Neural cell (in vitro differentiated cells): ENCODE data around the gene RAI1. TPM values are rescaled to one million over a fixed set of nuclear protein-coding genes. Genes with fewer than 3 reads are reported as not detected.
A peak's percentile ranks its signal among the peaks of the same experiment; 100 is the strongest.

ENCODE experiments used
- H2AFZ ChIP-seq: fragments of 200-600, 300-800 bp; sonication (generic), shearing (Covaris generic); 2 replicates; pipeline ENCODE4 v1.6.0; 2014; ENCODE audit warnings: low read depth, mild to moderate bottlenecking, antibody characterized with exemption, low read length, moderate library complexity
- H3F3A ChIP-seq: fragments of 200-600 bp; shearing (Covaris generic); 2 replicates; pipeline ENCODE4 v1.6.1; 2016; ENCODE audit warnings: mild to moderate bottlenecking, moderate library complexity, mixed read lengths, antibody characterized with exemption, low read length; ENCODE audit not compliant: insufficient read depth, poor library complexity, severe bottlenecking
- H3K27ac ChIP-seq: fragments of 200-600, 300-800 bp; sonication (generic), shearing (Covaris generic); 2 replicates; pipeline ENCODE4 v1.5.1; 2014; ENCODE audit warnings: mild to moderate bottlenecking, low read length, moderate library complexity
- H3K27me3 ChIP-seq: fragments of 300-800, 200-600 bp; sonication (generic), shearing (Covaris generic); 2 replicates; pipeline ENCODE4 v1.6.0; 2014; ENCODE audit warnings: mild to moderate bottlenecking, low read depth, low read length, moderate library complexity; ENCODE audit not compliant: insufficient read depth
- H3K36me3 ChIP-seq: fragments of 300-800, 200-600 bp; sonication (generic), shearing (Covaris generic); 2 replicates; pipeline ENCODE4 v1.5.1; 2014; ENCODE audit warnings: mild to moderate bottlenecking, antibody characterized with exemption, low read length, moderate library complexity; ENCODE audit not compliant: insufficient read depth
- H3K4me2 ChIP-seq: fragments of 300-800, 200-600 bp; sonication (generic), shearing (Covaris generic); 2 replicates; pipeline ENCODE4 v1.6.0; 2014; ENCODE audit warnings: mild to moderate bottlenecking, low read length
- H3K4me3 ChIP-seq: fragments of 300-800, 200-600 bp; sonication (generic), shearing (Covaris generic); 2 replicates; pipeline ENCODE4 v1.5.1; 2014; ENCODE audit warnings: mild to moderate bottlenecking, low read length, moderate library complexity
- H3K79me2 ChIP-seq: fragments of 200-600 bp; shearing (Covaris generic); replicated peaks from 2 replicates; pipeline ENCODE4 v1.6.0; 2014; ENCODE audit warnings: mild to moderate bottlenecking, low read length, moderate library complexity; ENCODE audit not compliant: insufficient read depth
- H3K9ac ChIP-seq: fragments of 300-800, 200-600 bp; sonication (generic), shearing (Covaris generic); 2 replicates; pipeline ENCODE4 v1.6.1; 2016; ENCODE audit warnings: mild to moderate bottlenecking, low read length, mixed read lengths
- H3K9me2 ChIP-seq: fragments of 200-600 bp; shearing (Covaris generic); 2 replicates; pipeline ENCODE4 v1.6.1; 2016; ENCODE audit warnings: mild to moderate bottlenecking, low read length, mixed read lengths; ENCODE audit not compliant: insufficient read depth
- H3K9me3 ChIP-seq: fragments of 200-600, 300-800 bp; sonication (generic), shearing (Covaris generic); 2 replicates; pipeline ENCODE4 v1.6.1; 2016; ENCODE audit warnings: mild to moderate bottlenecking, mixed run types, low read length, moderate library complexity, mixed read lengths
- H4K20me1 ChIP-seq: fragments of 200-600 bp; shearing (Covaris generic); 2 replicates; pipeline ENCODE4 v1.6.1; 2016; ENCODE audit warnings: mild to moderate bottlenecking, mixed run types; ENCODE audit not compliant: insufficient read depth
- EP300 ChIP-seq: fragments of 450-650 bp; conservative IDR thresholded peaks from 2 replicates; pipeline ENCODE4 v1.6.1; 2014; ENCODE audit warnings: antibody characterized with exemption, mild to moderate bottlenecking, moderate library complexity; ENCODE audit not compliant: poor library complexity, severe bottlenecking
- EZH2 ChIP-seq: fragments of 200-600, 300-800 bp; shearing (Covaris generic), sonication (generic); IDR thresholded peaks from 2 replicates; pipeline ENCODE4 v1.6.1; 2014; ENCODE audit warnings: antibody characterized with exemption, low read length, borderline replicate concordance, mild to moderate bottlenecking; ENCODE audit not compliant: insufficient read depth, poor library complexity, severe bottlenecking
- MXI1 ChIP-seq: fragments of 450-650 bp; conservative IDR thresholded peaks from 2 replicates; pipeline ENCODE4 v1.6.1; 2014; ENCODE audit warnings: antibody characterized with exemption, mild to moderate bottlenecking; ENCODE audit not compliant: poor library complexity, severe bottlenecking
- POLR2AphosphoS5 ChIP-seq: IDR thresholded peaks from 2 replicates; pipeline ENCODE4 v1.6.1; 2012
- RAD21 ChIP-seq: fragments of 450-650 bp; conservative IDR thresholded peaks from 2 replicates; pipeline ENCODE4 v1.6.1; 2014; ENCODE audit warnings: antibody characterized with exemption, mild to moderate bottlenecking, moderate library complexity
- SMC3 ChIP-seq: fragments of 450-650 bp; conservative IDR thresholded peaks from 2 replicates; pipeline ENCODE4 v1.6.1; 2014; ENCODE audit warnings: antibody characterized with exemption, mild to moderate bottlenecking, moderate library complexity; ENCODE audit not compliant: poor library complexity
- TAF1 ChIP-seq: IDR thresholded peaks from 2 replicates; pipeline ENCODE4 v1.6.1; 2012; ENCODE audit warnings: low read depth
- polyA plus RNA-seq: library from polyadenylated mRNA; depleted of rRNA; stranded (reverse); fragments of >200 nt; gene quantifications from 2 replicates; pipeline ENCODE4 v1.2.3, GENCODE V29; 2014
- TF ChIP-seq, protein P1 (sequence below): IDR thresholded peaks from 2 replicates; pipeline ENCODE4 v1.6.1; 2012; ENCODE audit warnings: borderline replicate concordance
- TF ChIP-seq, protein P2 (sequence below): fragments of 450-650 bp; IDR thresholded peaks from 2 replicates; pipeline ENCODE4 v1.5.1; 2014; ENCODE audit warnings: antibody characterized with exemption, mild to moderate bottlenecking, moderate library complexity; ENCODE audit not compliant: poor library complexity, severe bottlenecking

Gene RAI1
- polyA plus RNA-seq, 1 donor from 2014 or later, result 16.9 TPM

DNA sequence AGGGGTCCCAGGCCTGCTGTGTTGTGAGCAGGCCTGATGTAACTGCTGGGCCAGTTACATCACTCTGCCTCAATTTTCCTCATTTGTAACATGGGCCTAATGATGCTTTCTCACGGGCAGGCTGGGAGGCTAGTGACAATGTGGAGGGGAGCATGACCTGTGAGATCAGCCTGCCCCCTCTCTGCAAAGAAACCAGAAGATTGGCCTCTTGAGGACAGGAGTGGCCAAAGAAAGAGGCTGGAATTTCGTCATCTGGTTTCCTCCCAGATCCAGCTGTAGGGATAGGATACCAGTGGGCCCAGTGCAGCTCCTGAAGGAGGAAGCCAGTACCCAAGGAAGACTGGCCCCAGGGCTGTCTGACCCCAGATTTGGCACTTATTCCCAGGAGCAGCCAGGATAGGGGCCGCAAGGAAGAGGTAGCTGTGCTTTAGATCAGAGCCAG lies 156.1 kb downstream of the RAI1 start:
- TF ChIP-seq EZH2 (no peak), POLR2AphosphoS5 (no peak)
- H3K9ac ChIP-seq, result peak overlapping the region; percentile 90

DNA sequence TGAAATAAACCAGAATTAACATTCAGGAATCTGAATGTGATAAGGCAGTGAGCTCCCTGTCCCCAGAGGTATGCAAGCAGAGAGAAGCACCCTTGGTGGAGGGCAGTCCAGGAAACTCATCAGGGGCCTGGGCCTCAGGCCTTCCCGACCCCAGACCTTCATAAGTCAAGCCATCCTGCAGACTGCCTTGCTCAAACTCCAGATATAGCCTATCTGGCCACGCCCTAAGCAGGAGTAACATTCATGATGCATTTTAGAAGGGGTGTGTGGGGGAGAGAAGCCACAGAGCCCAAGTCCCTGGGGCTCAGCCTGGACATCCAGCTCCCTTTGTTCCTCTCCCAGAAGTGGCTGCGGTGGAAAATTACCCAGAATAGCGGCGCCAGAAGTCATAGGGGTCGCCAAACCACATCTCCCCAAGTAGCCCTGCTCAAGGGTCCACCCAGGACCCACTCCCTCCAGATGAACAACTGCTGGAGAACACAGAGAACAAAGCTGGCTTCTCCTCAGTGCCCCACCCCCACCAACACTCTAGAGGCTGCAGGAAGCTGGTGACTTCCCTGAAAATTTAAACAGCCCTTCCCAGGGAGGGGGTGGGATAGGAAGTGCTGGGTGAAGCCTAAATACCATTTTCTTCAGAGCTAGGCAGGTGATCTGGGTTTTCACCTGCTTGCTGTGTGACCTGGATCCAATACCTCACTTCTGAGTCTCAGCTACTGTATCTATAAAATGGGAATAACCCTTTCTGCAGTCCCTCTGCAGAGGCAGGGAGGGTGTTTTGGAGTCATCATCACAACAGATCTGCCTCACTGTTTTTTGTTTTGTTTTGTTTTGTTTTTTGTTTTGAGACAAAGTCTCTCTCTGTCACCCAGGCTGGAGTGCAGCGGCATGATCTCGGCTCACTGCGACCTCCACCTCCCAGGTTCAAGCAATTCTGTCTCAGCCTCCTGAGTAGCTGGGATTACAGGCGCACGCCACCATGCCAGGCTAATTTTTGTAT lies 157.0 kb downstream of the RAI1 start:
- Histone ChIP-seq H3K9me3 (no peaks in the 10 kb centered on the region), H3F3A (no peaks in the 10 kb centered on the region), H3K4me3 (no peak overlapping the region), H3K27me3 (no peaks in the 10 kb centered on the region), H3K4me2 (no peak overlapping the region), H3K36me3 (no peaks in the 10 kb centered on the region), H2AFZ (no peak overlapping the region), H4K20me1 (no peaks in the 10 kb centered on the region), H3K9ac (no peak overlapping the region), H3K79me2 (peaks cover 7% of the 10 kb centered on the region), H3K9me2 (no peaks in the 10 kb centered on the region), H3K27ac (no peak overlapping the region)
- TF ChIP-seq, protein P1, sequence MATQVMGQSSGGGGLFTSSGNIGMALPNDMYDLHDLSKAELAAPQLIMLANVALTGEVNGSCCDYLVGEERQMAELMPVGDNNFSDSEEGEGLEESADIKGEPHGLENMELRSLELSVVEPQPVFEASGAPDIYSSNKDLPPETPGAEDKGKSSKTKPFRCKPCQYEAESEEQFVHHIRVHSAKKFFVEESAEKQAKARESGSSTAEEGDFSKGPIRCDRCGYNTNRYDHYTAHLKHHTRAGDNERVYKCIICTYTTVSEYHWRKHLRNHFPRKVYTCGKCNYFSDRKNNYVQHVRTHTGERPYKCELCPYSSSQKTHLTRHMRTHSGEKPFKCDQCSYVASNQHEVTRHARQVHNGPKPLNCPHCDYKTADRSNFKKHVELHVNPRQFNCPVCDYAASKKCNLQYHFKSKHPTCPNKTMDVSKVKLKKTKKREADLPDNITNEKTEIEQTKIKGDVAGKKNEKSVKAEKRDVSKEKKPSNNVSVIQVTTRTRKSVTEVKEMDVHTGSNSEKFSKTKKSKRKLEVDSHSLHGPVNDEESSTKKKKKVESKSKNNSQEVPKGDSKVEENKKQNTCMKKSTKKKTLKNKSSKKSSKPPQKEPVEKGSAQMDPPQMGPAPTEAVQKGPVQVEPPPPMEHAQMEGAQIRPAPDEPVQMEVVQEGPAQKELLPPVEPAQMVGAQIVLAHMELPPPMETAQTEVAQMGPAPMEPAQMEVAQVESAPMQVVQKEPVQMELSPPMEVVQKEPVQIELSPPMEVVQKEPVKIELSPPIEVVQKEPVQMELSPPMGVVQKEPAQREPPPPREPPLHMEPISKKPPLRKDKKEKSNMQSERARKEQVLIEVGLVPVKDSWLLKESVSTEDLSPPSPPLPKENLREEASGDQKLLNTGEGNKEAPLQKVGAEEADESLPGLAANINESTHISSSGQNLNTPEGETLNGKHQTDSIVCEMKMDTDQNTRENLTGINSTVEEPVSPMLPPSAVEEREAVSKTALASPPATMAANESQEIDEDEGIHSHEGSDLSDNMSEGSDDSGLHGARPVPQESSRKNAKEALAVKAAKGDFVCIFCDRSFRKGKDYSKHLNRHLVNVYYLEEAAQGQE, result no peak
- TF ChIP-seq MXI1 (no peak), POLR2AphosphoS5 (no peak), EP300 (no peak), TAF1 (no peak), RAD21 (no peak), EZH2 (no peak), SMC3 (no peak)
- TF ChIP-seq, protein P2, sequence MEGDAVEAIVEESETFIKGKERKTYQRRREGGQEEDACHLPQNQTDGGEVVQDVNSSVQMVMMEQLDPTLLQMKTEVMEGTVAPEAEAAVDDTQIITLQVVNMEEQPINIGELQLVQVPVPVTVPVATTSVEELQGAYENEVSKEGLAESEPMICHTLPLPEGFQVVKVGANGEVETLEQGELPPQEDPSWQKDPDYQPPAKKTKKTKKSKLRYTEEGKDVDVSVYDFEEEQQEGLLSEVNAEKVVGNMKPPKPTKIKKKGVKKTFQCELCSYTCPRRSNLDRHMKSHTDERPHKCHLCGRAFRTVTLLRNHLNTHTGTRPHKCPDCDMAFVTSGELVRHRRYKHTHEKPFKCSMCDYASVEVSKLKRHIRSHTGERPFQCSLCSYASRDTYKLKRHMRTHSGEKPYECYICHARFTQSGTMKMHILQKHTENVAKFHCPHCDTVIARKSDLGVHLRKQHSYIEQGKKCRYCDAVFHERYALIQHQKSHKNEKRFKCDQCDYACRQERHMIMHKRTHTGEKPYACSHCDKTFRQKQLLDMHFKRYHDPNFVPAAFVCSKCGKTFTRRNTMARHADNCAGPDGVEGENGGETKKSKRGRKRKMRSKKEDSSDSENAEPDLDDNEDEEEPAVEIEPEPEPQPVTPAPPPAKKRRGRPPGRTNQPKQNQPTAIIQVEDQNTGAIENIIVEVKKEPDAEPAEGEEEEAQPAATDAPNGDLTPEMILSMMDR, result no peak

More for the DNA sequence above, 156.1 kb downstream of the RAI1 start:
- Histone ChIP-seq H4K20me1 (no peaks in the 10 kb centered on the region), H2AFZ (no peak overlapping the region), H3F3A (no peaks in the 10 kb centered on the region), H3K27me3 (no peaks in the 10 kb centered on the region), H3K4me2 (peak overlapping the region; percentile 48), H3K9me2 (no peaks in the 10 kb centered on the region), H3K9me3 (no peaks in the 10 kb centered on the region), H3K27ac (peak overlapping the region; percentile 86), H3K4me3 (peak overlapping the region; percentile 97), H3K79me2 (peaks cover 7% of the 10 kb centered on the region), H3K36me3 (no peaks in the 10 kb centered on the region)
